Breast epithelium (tissue), 4 donors: Measurements from ENCODE around the gene LRRTM4. TPM values are rescaled to one million over a fixed set of nuclear protein-coding genes. Genes with fewer than 3 reads are reported as not detected.

ENCODE experiments used
- DNase-seq, 2 donors: peaks; one replicate each; pipeline ENCODE4 v3.0.0-alpha.2; 2019; ENCODE audit warnings: low spot score in 2 of 2
- H3K27ac ChIP-seq, 2 donors: fragments of 200-600 bp; sonication (generic) in 1 of 2; one replicate each; pipeline ENCODE4 v1.5.1; 2016 to 2019; ENCODE audit warnings: mild to moderate bottlenecking in 1 of 2
- H3K27me3 ChIP-seq, 2 donors: fragments of 200-600 bp; sonication (generic) in 1 of 2; one replicate each; pipeline versions ENCODE4 v1.5.1 to v1.6.0; 2017 to 2019; ENCODE audit warnings: control low read depth in 1 of 2, mild to moderate bottlenecking in 1 of 2
- H3K36me3 ChIP-seq: fragments of 200-600 bp; one replicate; pipeline ENCODE4 v1.5.1; 2019
- H3K4me1 ChIP-seq, 2 donors: fragments of 200-600 bp; sonication (generic); one replicate each; pipeline ENCODE4 v1.5.1; 2016 to 2019; ENCODE audit warnings: control low read depth in 1 of 2
- H3K4me3 ChIP-seq, 3 donors: fragments of 200-600 bp; sonication (generic); 1 replicate in 2 of 3; 2 replicates in 1 of 3; pipeline ENCODE4 v1.5.1; 2016 to 2019; ENCODE audit warnings: mild to moderate bottlenecking in 3 of 3, moderate library complexity in 2 of 3
- H3K9me3 ChIP-seq, 2 donors: fragments of 200-600 bp; sonication (generic) in 1 of 2; one replicate each; pipeline ENCODE4 v1.5.1; 2016 to 2019; ENCODE audit warnings: control low read depth in 1 of 2
- CTCF ChIP-seq, 3 donors: fragments of 450-650 bp; IDR thresholded peaks; one replicate each; pipeline ENCODE4 v1.5.1; 2016 to 2017; ENCODE audit warnings: antibody characterized with exemption in 3 of 3, mild to moderate bottlenecking in 3 of 3, moderate library complexity in 3 of 3
- POLR2A ChIP-seq: fragments of 450-650 bp; IDR thresholded peaks from one replicate; pipeline ENCODE4 v1.6.1; 2016; ENCODE audit warnings: antibody characterized with exemption, mild to moderate bottlenecking, moderate library complexity
- POLR2AphosphoS5 ChIP-seq, 3 donors: sonication (generic); formaldehyde crosslinking; IDR thresholded peaks; one replicate each; pipeline ENCODE4 v1.6.1; 2017; ENCODE audit warnings: antibody characterized with exemption in 3 of 3
- intact Hi-C: fragments of 100-400 bp; cut with DNase I; formaldehyde crosslinking; loops from one replicate; pipeline ENCODE4 v1.15.1; 2023; ENCODE audit warnings: low total_unique reads
- total RNA-seq, 3 donors: library from RNA; depleted of rRNA; stranded (reverse); fragments of >200 nt; gene quantifications; one replicate each; pipeline ENCODE4 v1.1.0, GENCODE V29; 2016

Gene LRRTM4
- total RNA-seq, 3 donors from 2014 or later, result 0.16 to 1.6 TPM; not detected in 1

- Histone ChIP-seq H3K4me1 (no peaks in the 10 kb centered on the region), H3K4me3 (no peak overlapping the region), H3K27ac (no peak overlapping the region), H3K36me3 (no peaks in the 10 kb centered on the region), H3K9me3 (no peaks in the 10 kb centered on the region), H3K27me3 (no peaks in the 10 kb centered on the region)
- no peak for DNase-seq
- TF ChIP-seq CTCF (IDR thresholded peaks at IDR 0.05) (no peak), POLR2A (no peak), POLR2AphosphoS5 (IDR thresholded peaks at IDR 0.05) (no peak)
- intact Hi-C loops, result no loop called here
Measured at GRCh38 chr2:76895469-76895868, 626.7 kb downstream of the LRRTM4 start.

- no peak for DNase-seq
- TF ChIP-seq POLR2A (no peak), CTCF (IDR thresholded peaks at IDR 0.05) (no peak), POLR2AphosphoS5 (IDR thresholded peaks at IDR 0.05) (no peak)
- intact Hi-C loops, result no loop called here
- Histone ChIP-seq H3K9me3 (no peaks in the 10 kb centered on the region), H3K27ac (no peak overlapping the region), H3K4me3 (no peak overlapping the region), H3K36me3 (no peaks in the 10 kb centered on the region), H3K27me3 (no peaks in the 10 kb centered on the region), H3K4me1 (no peaks in the 10 kb centered on the region)
Measured at GRCh38 chr2:76870581-76870980, 651.6 kb downstream of the LRRTM4 start.

- H3K36me3 ChIP-seq, result no peaks in the 10 kb centered on the region
- no peaks in the 10 kb centered on the region for H3K9me3 ChIP-seq
- H3K4me3 ChIP-seq, result no peak overlapping the region
- no peaks in the 10 kb centered on the region for H3K4me1 ChIP-seq
- no peak overlapping the region for H3K27ac ChIP-seq
- intact Hi-C loops, result no loop called here
- no peak for DNase-seq
- TF ChIP-seq POLR2AphosphoS5 (IDR thresholded peaks at IDR 0.05), result no peak
- no peak for TF ChIP-seq POLR2A
- no peak for TF ChIP-seq CTCF (IDR thresholded peaks at IDR 0.05)
- no peaks in the 10 kb centered on the region for H3K27me3 ChIP-seq
Measured at GRCh38 chr2:76870011-76870410, 652.2 kb downstream of the LRRTM4 start.

- H3K27me3 ChIP-seq, result no peaks in the 10 kb centered on the region
- H3K4me1 ChIP-seq, result no peaks in the 10 kb centered on the region
- no peak overlapping the region for H3K27ac ChIP-seq
- intact Hi-C loops, result no loop called here
- DNase-seq, result no peak
- TF ChIP-seq CTCF (IDR thresholded peaks at IDR 0.05), result no peak
- TF ChIP-seq POLR2AphosphoS5 (IDR thresholded peaks at IDR 0.05), result no peak
- no peak for TF ChIP-seq POLR2A
- H3K36me3 ChIP-seq, result no peaks in the 10 kb centered on the region
- no peak overlapping the region for H3K4me3 ChIP-seq
- H3K9me3 ChIP-seq, result no peaks in the 10 kb centered on the region
Measured at GRCh38 chr2:76867854-76868253, 654.3 kb downstream of the LRRTM4 start.

GRCh38 chr2:76866464-76866863 lies 655.7 kb downstream of the LRRTM4 start:
- H3K36me3 ChIP-seq, result no peaks in the 10 kb centered on the region
- DNase-seq, result no peak
- no peaks in the 10 kb centered on the region for H3K4me1 ChIP-seq
- H3K9me3 ChIP-seq, result no peaks in the 10 kb centered on the region
- H3K4me3 ChIP-seq, result no peak overlapping the region
- H3K27ac ChIP-seq, result no peak overlapping the region
- H3K27me3 ChIP-seq, result no peaks in the 10 kb centered on the region
- TF ChIP-seq CTCF (IDR thresholded peaks at IDR 0.05) (no peak), POLR2A (no peak), POLR2AphosphoS5 (IDR thresholded peaks at IDR 0.05) (no peak)
- intact Hi-C loops, result no loop called here
